ENCODE measurements around the gene USH1G.
"Not testable (repeated sequence)": the region's sequence is repeated elsewhere in the genome, so short reads cannot be mapped to it uniquely, and the experiment has no call there.

Gene USH1G

GRCh38 chr17:74930535-74931036 lies 7.5 kb upstream of the USH1G start:
- DNase-seq (ENCODE audit: low spot score): no peak

- DNase-seq (ENCODE audit: low spot score): no peak
Measured at GRCh38 chr17:74928786-74929185, 5.7 kb upstream of the USH1G start.

GRCh38 chr17:74925242-74925641 lies 2.2 kb upstream of the USH1G start:
- no peak for DNase-seq (ENCODE audit: low spot score)

DNA sequence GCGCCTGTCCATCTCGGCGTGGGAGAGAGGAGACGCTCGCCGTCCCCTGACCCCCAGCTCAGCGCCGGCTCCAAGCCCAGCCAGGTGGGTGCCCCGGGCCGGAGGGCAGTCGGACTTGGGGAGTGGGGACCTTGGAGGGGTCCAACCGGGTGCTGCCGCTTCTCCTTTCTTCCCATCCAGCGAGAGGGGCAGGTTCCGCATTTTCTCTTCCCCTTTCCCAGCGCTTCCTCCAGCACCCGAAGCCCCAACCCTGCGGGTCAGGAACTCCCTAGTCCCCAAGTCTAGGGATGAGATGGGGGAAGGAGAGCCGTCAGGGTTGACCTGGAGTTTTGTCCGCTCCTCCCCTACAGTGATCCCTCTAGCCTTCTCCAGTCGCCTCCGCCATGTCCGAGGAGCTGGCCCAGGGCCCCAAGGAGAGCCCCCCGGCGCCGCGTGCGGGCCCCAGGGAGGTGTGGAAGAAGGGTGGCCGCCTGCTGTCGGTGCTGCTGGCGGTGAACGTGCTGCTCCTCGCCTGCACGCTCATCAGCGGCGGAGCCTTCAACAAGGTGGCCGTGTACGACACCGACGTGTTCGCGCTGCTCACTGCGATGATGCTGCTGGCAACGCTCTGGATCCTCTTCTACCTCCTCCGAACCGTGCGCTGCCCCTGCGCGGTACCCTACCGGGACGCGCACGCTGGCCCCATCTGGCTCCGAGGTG lies 1.3 kb upstream of the USH1G start, which contains the start of gene OTOP2:
Gene OTOP2 (plus strand): TSS at position 24 of the 699 bp plus-strand sequence. CDS start 360 bp downstream, at position 384.
- no peak for DNase-seq (ENCODE audit: low spot score)

DNA sequence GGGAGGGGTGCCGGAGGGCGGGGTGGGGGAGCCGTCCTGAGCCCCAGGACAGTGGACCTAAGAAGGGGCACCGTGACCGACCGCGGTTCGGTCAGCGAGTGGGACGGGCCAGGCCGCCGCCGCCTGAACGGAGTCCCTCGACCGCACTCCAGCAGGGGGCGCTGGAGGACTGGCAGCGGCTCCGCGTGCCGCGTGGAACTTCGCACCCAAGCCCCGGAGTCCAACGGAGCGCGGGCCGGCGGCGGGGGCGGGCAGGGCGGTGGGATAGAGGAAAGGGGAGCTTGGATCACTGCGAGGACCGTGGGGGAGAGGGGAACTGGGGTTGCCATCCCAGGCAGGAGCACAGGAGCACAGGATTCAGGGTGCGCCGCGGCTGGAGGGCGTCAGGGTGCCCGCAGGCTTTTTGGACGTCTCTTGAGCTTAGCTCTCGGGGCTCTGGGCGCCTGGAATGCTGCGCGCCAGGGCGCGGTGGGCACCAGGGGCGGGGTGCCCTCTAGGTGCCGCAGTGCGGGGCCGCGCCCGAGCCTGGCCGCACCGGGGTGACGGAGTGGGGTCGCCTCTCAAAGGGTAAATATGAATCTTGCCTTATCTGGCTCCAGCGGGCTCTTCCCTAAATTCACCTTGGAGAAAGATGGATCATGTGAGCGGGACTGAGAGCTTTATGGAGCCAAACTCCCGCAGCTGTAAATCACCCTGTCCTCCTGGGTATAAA lies 639 bp upstream of the USH1G start:
- DNase-seq (ENCODE audit: low spot score): peak; percentile 94

DNA sequence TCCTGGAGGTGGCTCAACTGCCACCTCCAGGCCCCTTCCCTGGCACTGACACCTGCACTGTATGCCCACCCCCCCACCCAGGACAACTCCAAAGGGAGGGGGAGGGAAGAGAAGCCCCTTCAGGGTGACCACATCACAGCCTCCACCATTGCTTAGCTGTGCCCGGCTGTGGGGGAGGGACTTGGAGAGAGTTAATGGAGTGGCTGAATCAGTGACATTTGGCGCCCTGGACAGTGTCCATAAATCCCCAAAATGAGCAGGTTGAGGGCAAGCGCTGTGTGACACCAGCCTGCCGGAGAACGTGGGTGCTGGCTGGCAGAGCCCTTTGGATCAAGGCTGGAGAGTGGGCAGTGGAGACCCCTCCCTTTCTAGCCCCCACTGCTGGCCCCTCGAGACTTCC lies 883 bp downstream of the USH1G start:
- no peak for DNase-seq (ENCODE audit: low spot score)

DNA sequence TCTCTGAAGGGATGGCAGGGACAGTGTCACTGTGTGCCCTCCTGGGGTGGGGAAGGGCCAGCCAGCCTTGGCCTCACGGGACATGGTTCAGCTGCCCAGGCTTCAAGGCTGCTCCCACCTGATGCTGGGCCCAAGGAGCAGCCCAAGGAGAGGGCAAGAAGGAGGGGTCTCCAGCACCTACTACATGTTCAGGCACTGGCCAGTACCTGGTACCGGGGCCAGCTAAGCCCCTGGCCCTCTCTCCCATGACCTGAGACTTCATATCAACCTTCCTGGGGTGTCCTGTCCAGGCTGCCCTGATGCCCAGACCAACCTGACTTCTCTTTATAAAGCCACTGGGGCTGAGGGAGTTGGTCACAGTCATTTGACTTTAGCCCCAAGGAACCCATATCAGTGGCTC lies 1.3 kb downstream of the USH1G start:
- DNase-seq (ENCODE audit: low spot score): no peak

GRCh38 chr17:74921026-74921681 lies 1.9 kb downstream of the USH1G start:
- no peak for DNase-seq (ENCODE audit: low spot score)

DNA sequence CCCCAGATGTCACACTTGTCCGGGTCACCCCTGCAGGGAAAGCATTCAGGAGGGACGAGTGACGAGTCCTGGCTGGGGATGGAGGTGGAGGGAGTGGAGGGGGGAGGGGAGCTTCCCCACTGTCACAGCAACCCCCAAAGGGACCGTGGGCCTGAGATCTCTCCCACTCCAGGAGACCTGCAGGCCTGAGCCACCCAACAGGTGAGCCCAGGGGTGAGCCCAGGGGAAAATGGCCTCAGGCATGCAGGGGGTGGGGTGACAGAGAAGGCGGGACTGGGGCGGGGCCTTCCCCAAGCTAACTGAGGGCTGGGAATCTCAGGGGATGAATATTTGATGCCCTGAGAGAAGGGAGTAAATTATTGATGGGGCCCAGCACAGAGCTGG lies 2.4 kb downstream of the USH1G start:
- DNase-seq (ENCODE audit: low spot score): no peak

DNA sequence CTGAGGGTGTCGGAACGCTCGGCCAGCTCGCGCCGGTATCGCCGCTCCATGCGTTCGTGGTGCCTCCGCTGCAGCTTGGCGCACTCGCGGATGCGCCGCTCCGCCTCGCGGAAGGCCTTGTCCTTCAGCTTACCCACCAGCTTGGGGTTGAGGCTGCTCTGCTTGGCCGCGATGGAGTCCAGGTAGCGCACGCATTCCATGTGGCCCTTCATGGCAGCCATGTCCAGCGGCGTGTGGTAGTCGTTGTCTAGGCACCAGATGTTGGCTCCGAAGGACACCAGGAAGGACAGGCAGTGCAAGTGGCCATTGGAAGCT lies 2.8 kb downstream of the USH1G start:
- DNase-seq (ENCODE audit: low spot score): no peak

DNA sequence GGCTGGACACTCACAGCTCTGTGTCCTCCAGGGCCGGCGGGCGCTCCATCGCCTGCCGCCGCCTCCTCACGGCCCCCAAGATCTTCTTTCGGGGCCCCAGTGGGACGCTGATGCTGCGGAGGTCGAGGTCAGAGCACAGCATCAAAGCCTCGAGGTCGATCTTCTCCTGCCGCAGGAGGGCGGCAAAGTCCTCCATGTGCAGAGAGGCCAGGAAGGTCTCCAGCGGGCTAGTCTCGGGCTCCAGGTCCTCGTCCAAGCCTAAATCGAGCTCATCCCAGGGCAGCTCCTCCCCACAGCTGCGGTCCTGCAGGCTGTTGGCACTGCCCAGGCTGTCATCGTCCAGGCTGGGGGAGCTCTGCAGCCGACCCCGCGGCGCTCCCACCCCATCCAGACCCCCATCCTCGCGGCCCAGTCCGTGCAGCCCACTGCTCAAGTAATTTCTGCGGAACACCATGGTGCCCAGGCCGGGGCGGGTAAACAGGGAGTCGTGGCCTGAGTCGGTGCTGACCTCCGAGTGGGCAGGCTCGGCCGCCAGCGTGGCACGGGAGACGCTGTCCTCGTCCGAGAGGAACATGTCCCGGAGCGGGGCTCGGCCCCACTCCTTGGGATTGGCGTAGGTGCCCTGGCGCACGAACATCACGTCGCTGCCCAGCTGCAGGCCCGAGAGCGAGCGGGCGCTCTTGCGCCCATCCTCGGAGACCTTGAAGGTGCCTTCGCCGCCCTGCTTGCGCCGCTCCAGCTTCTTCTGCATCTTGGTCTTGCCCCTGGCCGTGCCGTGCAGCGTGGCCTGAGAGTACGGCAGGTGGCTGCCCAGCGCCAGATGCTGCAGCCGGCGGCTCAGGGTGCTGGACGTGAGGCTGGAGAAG lies 3.4 kb downstream of the USH1G start:
- no peak for DNase-seq (ENCODE audit: low spot score)

GRCh38 chr17:74918906-74919305 lies 4.1 kb downstream of the USH1G start:
- no peak for DNase-seq (ENCODE audit: low spot score)

DNA sequence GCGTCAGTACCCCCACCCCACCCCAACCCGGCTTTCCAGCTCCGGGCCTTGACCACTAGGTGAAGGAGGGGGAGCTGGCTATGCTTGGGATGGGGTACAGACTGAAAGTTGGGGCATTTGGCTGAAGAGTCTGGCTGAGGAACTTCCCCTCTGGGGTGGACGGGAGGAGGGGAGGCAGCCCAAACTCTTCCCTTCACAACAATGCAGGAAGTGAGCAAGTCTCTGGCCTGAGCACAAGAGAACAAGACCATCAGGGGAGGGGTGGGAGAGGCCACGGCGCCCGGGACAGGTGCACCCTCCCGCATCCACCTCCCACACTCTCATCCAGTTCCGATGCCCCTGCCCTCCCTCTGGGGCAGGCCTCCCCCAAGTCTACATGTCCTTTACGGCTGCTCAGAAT lies 5.6 kb downstream of the USH1G start:
- no peak for DNase-seq (ENCODE audit: low spot score)

GRCh38 chr17:74916851-74917199 lies 6.2 kb downstream of the USH1G start:
- no peak for DNase-seq (ENCODE audit: low spot score)

DNA sequence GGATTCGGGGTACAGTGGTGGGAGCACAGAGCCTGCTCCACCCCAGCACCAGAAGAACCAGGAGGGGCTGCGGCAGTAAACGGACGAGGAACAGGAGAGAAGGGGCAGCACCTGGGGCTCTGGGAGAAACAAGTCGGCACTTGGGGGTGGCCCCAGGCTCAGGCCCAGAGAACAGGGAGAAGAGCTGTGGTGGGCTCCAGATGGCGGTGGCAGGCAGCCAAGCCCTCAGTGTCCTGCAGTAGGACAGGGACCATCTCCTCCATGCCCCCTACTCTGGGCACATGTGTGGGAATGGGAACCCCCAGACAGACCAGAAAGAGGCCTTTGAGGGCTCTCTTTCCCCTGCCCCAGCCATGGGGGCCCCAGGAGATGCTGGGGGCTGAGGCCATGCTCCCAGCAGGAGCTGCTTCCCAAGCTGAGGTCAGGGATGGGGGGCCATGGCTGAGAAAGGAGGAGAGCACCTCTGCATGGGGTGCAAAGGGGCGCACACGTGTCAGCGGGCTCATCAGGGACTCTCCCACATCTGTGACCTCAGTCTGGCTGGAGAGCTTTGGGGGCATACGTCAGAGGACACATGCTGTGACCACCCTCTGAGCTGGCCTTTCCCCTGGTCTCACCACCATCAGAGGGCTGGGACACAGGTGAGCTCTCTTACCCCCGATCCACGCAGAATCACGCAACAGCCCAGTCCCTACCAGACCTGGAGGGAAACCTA lies 6.8 kb downstream of the USH1G start:
- no peak for DNase-seq (ENCODE audit: low spot score)

GRCh38 chr17:74911423-74911822 lies 11.6 kb downstream of the USH1G start:
- DNase-seq (ENCODE audit: low spot score): not testable (repeated sequence)

- DNase-seq (ENCODE audit: low spot score): not testable (repeated sequence)
Measured at GRCh38 chr17:74909097-74909496, 14.0 kb downstream of the USH1G start.

DNA sequence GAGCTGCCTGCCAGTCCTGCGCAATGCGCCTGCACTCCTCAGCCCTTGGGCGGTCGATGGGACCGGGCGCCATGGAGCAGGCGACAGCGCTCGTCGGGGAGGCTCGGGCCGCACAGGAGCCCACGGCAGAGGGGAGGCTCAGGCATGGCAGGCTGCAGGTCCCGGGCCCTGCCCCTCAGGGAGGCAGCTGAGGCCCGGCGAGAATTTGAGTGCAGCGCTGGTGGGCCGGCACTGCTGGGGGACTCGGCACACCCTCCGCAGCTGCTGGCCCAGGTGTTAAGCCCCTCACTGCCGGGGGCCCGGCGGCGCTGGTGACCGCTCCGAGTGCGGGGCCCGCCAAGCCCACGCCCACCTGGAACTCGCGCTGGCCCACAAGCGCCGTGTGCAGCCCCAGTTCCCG lies 16.0 kb downstream of the USH1G start:
- DNase-seq (ENCODE audit: low spot score): no peak

GRCh38 chr17:74906214-74906793 lies 16.8 kb downstream of the USH1G start:
- DNase-seq (ENCODE audit: low spot score): not testable (repeated sequence)

GRCh38 chr17:74904687-74905409 lies 18.2 kb downstream of the USH1G start:
- no peak for DNase-seq (ENCODE audit: low spot score)

GRCh38 chr17:74903671-74904070 lies 19.4 kb downstream of the USH1G start:
- no peak for DNase-seq (ENCODE audit: low spot score)
